Kidney epithelial cell (primary cell): ENCODE data around the gene NKX2-1. TPM values are rescaled to one million over a fixed set of nuclear protein-coding genes. Genes with fewer than 3 reads are reported as not detected.

Source experiments
- DNase-seq: peaks from one replicate; pipeline ENCODE4 v3.0.0-alpha.2; 2010; ENCODE audit warnings: low read depth
- H3K27me3 ChIP-seq: 2 replicates; pipeline ENCODE4 v1.6.0; 2011; ENCODE audit warnings: low read length; ENCODE audit not compliant: control insufficient read depth, insufficient read depth
- H3K36me3 ChIP-seq: 2 replicates; pipeline ENCODE4 v1.5.1; 2011; ENCODE audit warnings: low read length; ENCODE audit not compliant: control insufficient read depth, insufficient read depth
- H3K4me3 ChIP-seq: 2 replicates; pipeline ENCODE4 v1.5.1; 2011; ENCODE audit warnings: low read depth, mild to moderate bottlenecking, control low read depth, low read length
- total RNA-seq: library from RNA; depleted of rRNA; stranded (reverse); fragments of >200 nt; gene quantifications from 2 replicates; pipeline ENCODE4 v1.2.3, GENCODE V29; 2015
- TF ChIP-seq, protein P1 (sequence below): IDR thresholded peaks from 2 replicates; pipeline ENCODE4 v1.5.1; 2011; ENCODE audit warnings: mild to moderate bottlenecking, moderate library complexity, low read length, control low read depth, inconsistent platforms; ENCODE audit not compliant: insufficient read depth, poor library complexity, severe bottlenecking

The NKX2-1 gene
- total RNA-seq, 1 donor from 2014 or later, result not detected

GRCh38 chr14:36514278-36515104 lies 5.5 kb downstream of the NKX2-1 start:
- Histone ChIP-seq H3K27me3 (peaks cover 90% of the 10 kb centered on the region), H3K4me3 (no peak overlapping the region), H3K36me3 (no peaks in the 10 kb centered on the region)
- TF ChIP-seq, protein P1, sequence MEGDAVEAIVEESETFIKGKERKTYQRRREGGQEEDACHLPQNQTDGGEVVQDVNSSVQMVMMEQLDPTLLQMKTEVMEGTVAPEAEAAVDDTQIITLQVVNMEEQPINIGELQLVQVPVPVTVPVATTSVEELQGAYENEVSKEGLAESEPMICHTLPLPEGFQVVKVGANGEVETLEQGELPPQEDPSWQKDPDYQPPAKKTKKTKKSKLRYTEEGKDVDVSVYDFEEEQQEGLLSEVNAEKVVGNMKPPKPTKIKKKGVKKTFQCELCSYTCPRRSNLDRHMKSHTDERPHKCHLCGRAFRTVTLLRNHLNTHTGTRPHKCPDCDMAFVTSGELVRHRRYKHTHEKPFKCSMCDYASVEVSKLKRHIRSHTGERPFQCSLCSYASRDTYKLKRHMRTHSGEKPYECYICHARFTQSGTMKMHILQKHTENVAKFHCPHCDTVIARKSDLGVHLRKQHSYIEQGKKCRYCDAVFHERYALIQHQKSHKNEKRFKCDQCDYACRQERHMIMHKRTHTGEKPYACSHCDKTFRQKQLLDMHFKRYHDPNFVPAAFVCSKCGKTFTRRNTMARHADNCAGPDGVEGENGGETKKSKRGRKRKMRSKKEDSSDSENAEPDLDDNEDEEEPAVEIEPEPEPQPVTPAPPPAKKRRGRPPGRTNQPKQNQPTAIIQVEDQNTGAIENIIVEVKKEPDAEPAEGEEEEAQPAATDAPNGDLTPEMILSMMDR, result no peak
- DNase-seq, result no peak

DNA sequence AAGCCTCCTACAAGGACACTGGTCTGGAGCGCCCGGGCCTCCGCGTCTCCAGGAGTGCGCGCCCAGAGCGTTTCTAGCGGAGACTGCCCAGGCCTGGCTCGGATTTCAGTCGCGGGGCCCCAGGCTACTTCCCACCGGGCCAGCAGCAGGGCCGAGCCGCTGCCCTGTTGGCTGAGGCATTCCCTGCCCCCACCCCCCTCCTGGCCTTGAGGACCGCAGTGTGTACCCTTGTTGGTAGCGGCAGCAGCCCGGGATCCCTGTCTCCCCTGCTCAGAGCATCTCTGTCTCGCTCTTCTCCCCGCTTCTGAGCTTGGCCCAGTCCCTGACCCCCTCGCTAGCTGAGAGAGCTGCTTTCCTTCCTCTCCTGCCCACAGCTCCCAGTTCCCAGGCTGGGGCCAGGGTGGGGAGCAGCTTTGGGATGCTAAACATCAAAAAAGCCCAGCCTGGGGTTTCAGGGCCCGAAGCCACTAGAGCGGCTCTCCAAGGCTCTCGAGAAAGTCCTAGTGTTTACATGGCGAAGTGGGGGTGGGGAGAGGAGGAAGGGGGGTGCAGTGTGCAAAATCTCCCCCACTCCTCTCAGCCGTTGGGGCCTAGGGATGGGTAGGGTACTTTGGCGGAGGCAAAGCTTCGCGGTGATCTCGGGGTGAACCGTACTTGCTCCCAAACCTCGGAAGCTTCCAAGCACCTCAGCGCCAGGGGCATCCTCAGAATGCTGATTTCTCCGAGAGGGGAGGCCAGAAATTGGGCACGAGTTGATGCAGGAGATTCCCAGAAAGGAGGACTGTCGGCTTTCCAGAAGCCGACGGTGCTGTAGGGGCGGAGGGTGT lies 6.4 kb downstream of the NKX2-1 start:
- peaks cover 90% of the 10 kb centered on the region for H3K27me3 ChIP-seq
- TF ChIP-seq, protein P1, result no peak
- no peak overlapping the region for H3K4me3 ChIP-seq
- DNase-seq, result no peak
- no peaks in the 10 kb centered on the region for H3K36me3 ChIP-seq

GRCh38 chr14:36513012-36513420 lies 7.0 kb downstream of the NKX2-1 start:
- H3K27me3 ChIP-seq, result peaks cover 90% of the 10 kb centered on the region
- no peaks in the 10 kb centered on the region for H3K36me3 ChIP-seq
- DNase-seq, result no peak
- TF ChIP-seq, protein P1, result no peak
- no peak overlapping the region for H3K4me3 ChIP-seq

GRCh38 chr14:36512585-36513003 lies 7.4 kb downstream of the NKX2-1 start:
- H3K27me3 ChIP-seq, result peaks cover 90% of the 10 kb centered on the region
- TF ChIP-seq, protein P1, result no peak
- DNase-seq, result no peak

GRCh38 chr14:36511981-36512584 lies 7.9 kb downstream of the NKX2-1 start:
- Histone ChIP-seq H3K27me3 (peaks cover 91% of the 10 kb centered on the region), H3K36me3 (no peaks in the 10 kb centered on the region), H3K4me3 (no peak overlapping the region)
- no peak for DNase-seq
- TF ChIP-seq, protein P1, result no peak

More at GRCh38 chr14:36512585-36513003, 7.4 kb downstream of the NKX2-1 start:
- Histone ChIP-seq H3K4me3 (no peak overlapping the region), H3K36me3 (no peaks in the 10 kb centered on the region)
